ENCODE data around the gene ST3GAL2. TPM values are rescaled to one million over a fixed set of nuclear protein-coding genes. Genes with fewer than 3 reads are reported as not detected.

The ST3GAL2 gene
- total and polyA plus RNA-seq, 9 of the 15 experiments (the other 6 are each of a cell fraction or from before 2014, with no cell fraction given), result 1.5 to 108 (median 34.3) TPM

DNA sequence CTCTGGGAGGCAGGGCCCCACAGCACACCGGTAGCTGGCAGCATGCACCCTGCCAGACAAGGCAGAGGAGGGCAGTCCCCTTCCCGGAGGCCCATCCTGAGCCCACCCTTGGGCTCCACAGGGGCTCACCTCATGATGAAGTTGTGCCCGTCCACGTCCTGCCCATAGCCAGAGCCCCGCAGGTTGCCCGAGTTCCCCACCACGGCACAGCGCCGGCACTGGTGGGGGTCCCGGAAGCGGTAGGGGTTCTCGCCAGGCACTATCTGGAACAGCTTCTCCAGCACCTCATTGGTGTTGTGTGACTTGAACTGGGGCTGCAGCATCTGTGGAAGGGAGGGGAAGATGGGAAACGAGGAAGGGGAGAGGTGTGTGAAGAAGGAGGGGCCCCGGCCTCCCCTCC, 44.0 kb downstream of the ST3GAL2 start:
- H3K9me3 ChIP-seq (replicated peaks; ENCODE audit: control insufficient read depth, insufficient read depth, low read depth, low read length), result no peaks in the 10 kb centered on the region
- no peak overlapping the region for H3K4me2 ChIP-seq (ENCODE audit: insufficient read depth, low read length)
- intact Hi-C loops (cut with micrococcal nuclease), result loop anchor here (1.0 to 5.0 kb wide), 3 partner anchors 60 to 127 kb away; partner anchors contain the start of genes COG4, FCSK and SF3B3
- peaks cover 21 to 36% of the 10 kb centered on the region in 2 experiments for H3K4me1 ChIP-seq (replicated peaks in 1 of 2; ENCODE audit: control insufficient read depth in 2 of 2, insufficient read depth in 2 of 2, low read length in 2 of 2)
- ATAC-seq, result no peak
- H3K27ac ChIP-seq (ENCODE audit: extremely low read depth, low read depth, low read length), result no peak overlapping the region; the same call in 2 of the 3 replicates
- H3K36me3 ChIP-seq (ENCODE audit: control insufficient read depth, insufficient read depth, low read length), result peaks cover 94% of the 10 kb centered on the region
- H3K27me3 ChIP-seq (ENCODE audit: control insufficient read depth in 2 of 2, insufficient read depth in 2 of 2, low read length in 2 of 2), result no peaks in the 10 kb centered on the region
- no TSS peak for BruUV-seq (replicated peaks)
- H3K9me1 ChIP-seq (ENCODE audit: control insufficient read depth, insufficient read depth, low read length), result peaks cover 6% of the 10 kb centered on the region
- in situ Hi-C loops (cut with MboI), result loop anchor here (10.0 kb wide), 1 partner anchor 70 kb away; no protein-coding TSS in a partner anchor
- no peak for DNase-seq (ENCODE audit: extremely low read depth in 1 of 4, low spot score in 3 of 4)
- FAIRE-seq, result no peak
- H2AFZ ChIP-seq (ENCODE audit: low read depth, low read length), result no peak overlapping the region
- CTCF ChIA-PET (ENCODE audit: low intra/inter-chr PET ratio), result interaction anchor here (1.2 to 2.7 kb wide), 3 partner anchors 61 to 76 kb away, joined by 7 to 15 read pairs (median 10); no protein-coding TSS in a partner anchor
- TF ChIP-seq POLR2G (IDR thresholded peaks at IDR 0.05; ENCODE audit: low read depth, low read length) (peak; percentile 70), RBM22 (IDR thresholded peaks at IDR 0.05; ENCODE audit: low read depth, low read length, poor library complexity, severe bottlenecking) (peak; percentile 81), ZKSCAN8 (CRISPR knock-in tag; IDR thresholded peaks at IDR 0.05) (no peak), PTTG1 (tag; IDR thresholded peaks at IDR 0.05; ENCODE audit: low read depth) (no peak)
- 95% methylated on average over 10 of the region's 14 CpGs for WGBS (ENCODE audit: insufficient coverage, low coverage, missing lambda C conversion rate)
- POLR2A ChIA-PET, result interaction anchor here (0.6 to 1.7 kb wide), 6 partner anchors 21 to 140 kb away, joined by 3 to 7 read pairs (median 3); no protein-coding TSS in a partner anchor
- H3K4me3 ChIP-seq, result no peak overlapping the region
- peak overlapping the region in 1 of 2 experiments; percentile 72; a peak in 1 of 4 replicates for H3K9ac ChIP-seq (ENCODE audit: insufficient read depth in 1 of 2, low read depth in 2 of 2, low read length in 2 of 2)
- H4K20me1 ChIP-seq (replicated peaks; ENCODE audit: control insufficient read depth, insufficient read depth, low read length), result peaks cover 19% of the 10 kb centered on the region; the same call in 1 of the 2 replicates
- peaks cover 61% of the 10 kb centered on the region for H3K79me2 ChIP-seq (ENCODE audit: control insufficient read depth, insufficient read depth, low read length)

DNA sequence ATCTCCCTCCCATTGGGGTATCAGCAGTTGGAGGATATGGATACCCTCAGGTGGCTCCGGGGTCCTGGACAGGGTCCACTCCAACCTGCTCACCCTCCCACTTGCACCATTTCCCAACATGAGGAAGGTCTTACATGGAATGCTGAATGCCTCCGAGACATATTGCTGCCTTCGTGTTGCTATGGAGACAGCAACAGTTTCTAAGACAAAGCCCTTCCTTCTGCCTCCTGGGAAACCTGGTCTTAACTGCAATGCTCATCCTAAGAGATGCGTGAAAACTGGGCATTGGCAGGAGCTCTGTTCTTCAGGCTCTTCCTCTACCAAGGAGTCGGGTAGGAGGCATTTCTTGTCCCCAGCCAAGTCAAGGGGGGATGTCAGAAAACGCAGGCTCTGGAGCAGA, 45.2 kb downstream of the ST3GAL2 start:
- DNase-seq (ENCODE audit: extremely low read depth in 1 of 4, low spot score in 3 of 4), result no peak
- no peaks in the 10 kb centered on the region for H3K9me3 ChIP-seq (replicated peaks; ENCODE audit: control insufficient read depth, insufficient read depth, low read depth, low read length)
- H2AFZ ChIP-seq (ENCODE audit: low read depth, low read length), result no peak overlapping the region
- peaks cover 49% of the 10 kb centered on the region for H3K79me2 ChIP-seq (ENCODE audit: control insufficient read depth, insufficient read depth, low read length)
- no peak for FAIRE-seq
- intact Hi-C loops (cut with micrococcal nuclease), result loop anchor here (2.0 kb wide), 1 partner anchor 61 kb away; the partner anchor contains the start of gene FCSK
- peaks cover 6% of the 10 kb centered on the region for H3K9me1 ChIP-seq (ENCODE audit: control insufficient read depth, insufficient read depth, low read length)
- H3K4me3 ChIP-seq, result no peak overlapping the region
- peak; percentile 7; the same call in 1 of the 2 replicates for TF ChIP-seq POLR2AphosphoS5 (IDR thresholded peaks at IDR 0.05; ENCODE audit: control insufficient read depth, insufficient read depth, low read depth, low read length)
- TF ChIP-seq BACH1 (tag; IDR thresholded peaks at IDR 0.05), result no peak
- no peaks in the 10 kb centered on the region for H3K27me3 ChIP-seq (ENCODE audit: control insufficient read depth in 2 of 2, insufficient read depth in 2 of 2, low read length in 2 of 2)
- no TSS peak for BruUV-seq (replicated peaks)
- ChIA-PET POLR2A (interaction anchor here (1.3 to 1.7 kb wide), 4 partner anchors 20 to 132 kb away, joined by 3 to 7 read pairs (median 5); partner anchors contain the start of gene COG4), CTCF (ENCODE audit: low intra/inter-chr PET ratio) (interaction anchor here (0.5 kb wide), 1 partner anchor 599 kb away, joined by 3 read pairs; no protein-coding TSS in a partner anchor)
- H3K36me3 ChIP-seq (ENCODE audit: control insufficient read depth, insufficient read depth, low read length), result peaks cover 87% of the 10 kb centered on the region
- in situ Hi-C loops (cut with MboI), result loop anchor here (10.0 kb wide), 1 partner anchor 71 kb away; no protein-coding TSS in a partner anchor
- peaks cover 16% of the 10 kb centered on the region; the same call in 1 of the 2 replicates for H4K20me1 ChIP-seq (replicated peaks; ENCODE audit: control insufficient read depth, insufficient read depth, low read length)
- WGBS (ENCODE audit: insufficient coverage, low coverage, missing lambda C conversion rate), result 96% methylated on average over 6 of the region's 6 CpGs
- no peak overlapping the region for H3K9ac ChIP-seq (ENCODE audit: insufficient read depth in 1 of 2, low read depth in 2 of 2, low read length in 2 of 2)
- no peak for ATAC-seq
- no peak overlapping the region for H3K4me2 ChIP-seq (ENCODE audit: insufficient read depth, low read length)
- no peak overlapping the region for H3K27ac ChIP-seq (ENCODE audit: extremely low read depth, low read depth, low read length)
- peaks cover 21 to 32% of the 10 kb centered on the region in 2 experiments for H3K4me1 ChIP-seq (replicated peaks in 1 of 2; ENCODE audit: control insufficient read depth in 2 of 2, insufficient read depth in 2 of 2, low read length in 2 of 2)

Measured in K562 (cell line).